GM18502 (cell line): ENCODE results near the gene SLC16A7.
"Not testable (repeated sequence)": the region's sequence is repeated elsewhere in the genome, so short reads cannot be mapped to it uniquely, and the experiment has no call there.

Experiments used
- ATAC-seq: cut with Tn5 transposase; IDR thresholded peaks from one replicate; pipeline ENCODE4 v1.9.1; 2021; ENCODE audit warnings: mild to moderate bottlenecking; ENCODE audit not compliant: unreplicated experiment, poor library complexity

Gene SLC16A7

DNA sequence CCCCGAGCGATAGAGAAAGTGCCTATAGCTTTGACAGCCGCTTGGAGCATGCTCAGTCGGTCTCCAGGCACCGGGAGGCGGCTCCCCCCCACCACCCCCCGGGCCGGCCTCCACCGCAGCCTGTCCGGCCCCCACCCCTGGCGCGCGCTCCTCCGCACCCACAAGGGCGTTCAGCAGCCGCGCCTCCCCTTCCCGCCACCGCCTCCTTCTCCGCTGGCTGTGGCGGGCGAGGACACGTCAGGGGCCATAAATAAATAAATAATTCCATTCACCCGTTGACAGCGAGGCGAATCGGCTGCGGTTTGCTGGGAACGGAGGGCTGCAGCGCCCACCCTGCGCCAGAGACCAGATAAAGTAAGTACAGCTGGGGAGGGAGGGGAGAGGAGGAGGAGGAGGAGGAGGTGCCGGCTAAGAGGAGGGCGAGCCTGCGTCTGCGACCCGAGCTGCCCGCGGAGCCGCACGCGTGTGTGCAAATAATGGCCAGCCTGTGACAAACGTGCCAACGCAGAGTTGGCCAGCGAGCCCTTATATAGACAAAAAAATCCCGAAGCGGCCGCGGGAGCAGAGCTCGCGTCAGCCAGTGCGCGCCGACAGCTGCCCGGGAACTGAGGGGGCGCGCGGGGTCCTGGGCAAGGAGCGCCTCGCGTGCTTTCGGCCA, at the start of gene SLC16A7:
TSS of gene SLC16A7 (plus strand) at position 147 of the 658 bp plus-strand sequence. CDS start 108,773 bp downstream, outside the sequence.
- ATAC-seq: peak; percentile 70

DNA sequence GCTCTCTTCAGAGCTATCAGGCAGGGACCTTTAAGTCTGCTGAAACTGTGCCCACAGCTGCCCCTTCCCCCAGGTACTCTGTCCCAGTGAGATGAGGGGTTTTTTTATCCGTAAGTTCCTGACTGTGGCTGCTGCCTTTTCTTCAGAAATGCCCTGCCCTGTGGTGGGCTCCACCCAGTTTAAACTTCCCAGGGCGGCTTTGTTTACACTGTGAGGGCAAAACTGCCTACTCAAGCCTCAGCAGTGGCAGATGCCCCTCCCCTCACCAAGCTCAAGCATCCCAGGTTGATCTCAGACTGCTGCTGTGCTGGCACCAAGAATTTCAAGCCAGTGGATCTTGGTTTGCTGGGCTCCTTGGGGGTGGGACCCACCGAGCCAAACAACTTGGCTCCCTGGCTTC, 46.9 kb upstream of the SLC16A7 start:
- ATAC-seq: no peak

- no peak for ATAC-seq
Observed at GRCh38 chr12:59559696-59560095, 36.1 kb upstream of the SLC16A7 start.

GRCh38 chr12:59570145-59570544, 25.7 kb upstream of the SLC16A7 start:
- ATAC-seq: no peak

DNA sequence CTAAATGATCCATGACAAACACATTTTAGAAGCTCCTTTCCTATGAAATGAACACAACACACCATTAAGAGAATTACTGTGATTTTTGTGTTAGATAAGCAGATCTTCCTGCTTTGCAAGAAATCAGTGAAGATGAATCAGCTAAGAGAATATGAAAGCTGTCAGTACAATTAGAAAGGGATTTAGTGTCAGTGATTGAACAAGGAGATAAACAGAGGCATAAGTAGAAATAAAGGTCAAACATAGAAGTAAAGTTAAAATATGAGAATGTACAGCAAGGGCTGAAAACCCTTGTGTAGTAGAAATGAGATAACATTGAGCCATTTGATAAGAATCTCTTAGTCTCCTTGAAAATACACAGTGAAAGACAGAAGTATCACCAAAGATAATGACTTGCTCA, 21.4 kb upstream of the SLC16A7 start:
- no peak for ATAC-seq

GRCh38 chr12:59575826-59576225, 20.0 kb upstream of the SLC16A7 start:
- ATAC-seq: no peak

GRCh38 chr12:59578254-59578653, 17.6 kb upstream of the SLC16A7 start:
- ATAC-seq: no peak

GRCh38 chr12:59579631-59580030, 16.2 kb upstream of the SLC16A7 start:
- no peak for ATAC-seq

DNA sequence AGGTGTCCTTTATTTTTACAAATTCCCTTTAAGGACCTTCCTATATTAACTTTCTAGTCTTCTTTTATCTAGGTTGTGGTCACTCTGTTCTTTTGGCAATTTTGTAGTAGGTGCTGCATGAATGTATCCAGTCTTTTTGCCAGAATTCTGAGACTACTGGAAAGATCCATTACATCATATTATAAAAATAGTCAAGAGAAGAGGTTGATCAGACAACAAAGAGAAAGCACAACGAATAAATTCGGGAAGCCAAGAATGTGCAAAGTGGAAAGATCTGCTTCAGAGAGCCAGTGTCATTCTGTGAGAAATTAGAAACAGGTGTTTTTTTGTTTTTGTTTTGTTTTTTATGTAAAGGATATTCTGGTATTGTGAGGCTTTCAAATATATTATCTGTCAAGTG, 15.8 kb upstream of the SLC16A7 start:
- no peak for ATAC-seq

DNA sequence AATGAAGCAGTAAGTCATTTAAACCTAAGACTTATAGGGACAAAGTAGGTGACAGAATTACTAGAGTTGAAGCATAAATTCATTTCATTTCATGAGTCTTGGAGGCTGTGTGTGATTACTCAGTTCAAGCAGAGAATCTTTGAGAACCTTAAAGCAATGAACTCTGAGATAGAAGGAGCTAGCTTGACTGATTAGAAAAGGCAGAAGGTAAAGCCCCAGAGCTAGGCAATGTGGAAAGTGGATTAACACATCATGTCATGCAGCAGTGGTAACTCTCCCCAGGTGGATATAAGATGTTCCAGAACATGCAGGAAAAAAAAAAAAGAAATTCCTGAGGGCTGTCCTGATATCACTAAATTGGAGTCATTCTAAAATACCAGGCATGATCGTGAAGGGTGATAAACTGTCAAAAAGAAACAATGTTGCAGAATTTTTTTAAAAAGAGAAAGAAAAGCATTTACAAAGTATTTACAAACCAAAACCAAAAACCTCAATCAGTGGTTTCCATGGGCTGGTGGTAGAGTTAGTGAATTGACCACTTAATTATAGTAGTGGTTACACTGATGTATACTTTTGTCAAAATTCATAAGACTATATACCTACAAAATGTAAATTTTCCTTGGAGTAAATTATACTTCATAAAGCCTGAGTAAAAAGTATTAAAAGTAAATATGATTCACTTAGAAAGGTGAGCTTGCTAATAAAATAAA, 12.7 kb upstream of the SLC16A7 start:
- no peak for ATAC-seq

- ATAC-seq: no peak
Observed at GRCh38 chr12:59587710-59588109, 8.1 kb upstream of the SLC16A7 start.

DNA sequence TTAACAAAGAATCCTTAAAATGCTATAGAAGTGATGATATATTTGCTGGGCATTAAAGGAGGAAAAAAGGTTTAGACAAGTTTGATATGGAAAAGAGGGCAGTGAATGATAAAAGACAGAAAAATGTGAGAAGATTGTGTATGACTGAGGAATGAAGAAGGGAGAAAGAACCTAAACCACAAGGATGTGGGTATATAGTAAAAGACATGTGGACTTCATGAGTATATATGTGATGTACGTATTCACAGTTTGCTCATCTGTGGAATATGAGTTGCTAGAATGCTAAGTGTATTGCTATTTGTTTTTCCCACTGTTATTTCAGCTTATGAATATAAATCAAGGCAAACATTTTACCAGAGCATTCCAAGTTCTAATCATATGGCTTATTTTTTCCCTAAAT, 2.1 kb upstream of the SLC16A7 start:
- no peak for ATAC-seq

DNA sequence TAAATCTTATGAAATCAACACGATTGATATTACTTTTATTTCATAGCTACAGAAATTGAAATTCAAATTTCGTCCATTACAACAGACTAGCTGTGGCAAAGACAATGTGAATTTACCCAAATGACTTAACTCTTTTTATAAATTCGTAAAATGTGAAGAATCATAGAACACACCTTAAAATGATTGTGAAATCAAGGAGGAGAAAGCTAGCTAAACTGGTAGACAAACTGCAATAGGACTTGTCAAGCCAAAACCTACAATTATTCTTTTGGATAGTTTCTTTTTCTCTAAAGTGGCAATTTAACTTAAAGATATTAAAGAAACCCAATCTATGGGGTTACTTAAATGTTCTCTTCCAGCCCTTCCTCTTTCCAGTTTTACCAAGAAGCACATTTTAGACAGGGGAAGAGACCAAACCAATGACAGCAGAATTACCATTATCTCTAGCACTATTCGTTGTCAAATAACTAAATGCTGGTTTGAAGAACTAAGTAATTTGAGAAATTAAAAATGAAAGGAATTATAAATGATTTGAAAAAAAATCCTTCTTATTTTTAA, 807 bp upstream of the SLC16A7 start:
- no peak for ATAC-seq

GRCh38 chr12:59595565-59595882, 305 bp upstream of the SLC16A7 start:
- no peak for ATAC-seq

DNA sequence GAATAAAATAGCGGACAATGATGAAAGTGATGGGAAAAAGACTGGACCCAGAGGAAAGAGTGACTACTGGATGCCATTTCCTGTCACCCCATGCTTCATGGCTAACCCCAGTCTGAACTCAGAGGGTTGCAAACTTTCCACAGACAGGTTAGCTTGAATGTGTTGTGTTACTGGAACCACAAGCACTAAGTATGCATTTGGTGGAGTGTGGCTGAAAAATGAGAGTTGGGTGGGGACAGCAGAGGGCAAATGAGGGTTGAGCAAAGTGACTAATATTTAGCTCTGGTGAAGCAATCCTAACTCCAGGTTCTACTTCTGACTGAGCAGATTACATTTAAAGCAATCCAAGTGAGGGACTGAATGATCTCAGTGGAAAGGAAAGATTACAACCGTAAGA, 1.6 kb downstream of the SLC16A7 start:
- ATAC-seq: peak; percentile 56

- no peak for ATAC-seq
Observed at GRCh38 chr12:59600171-59600570, 4.3 kb downstream of the SLC16A7 start.

DNA sequence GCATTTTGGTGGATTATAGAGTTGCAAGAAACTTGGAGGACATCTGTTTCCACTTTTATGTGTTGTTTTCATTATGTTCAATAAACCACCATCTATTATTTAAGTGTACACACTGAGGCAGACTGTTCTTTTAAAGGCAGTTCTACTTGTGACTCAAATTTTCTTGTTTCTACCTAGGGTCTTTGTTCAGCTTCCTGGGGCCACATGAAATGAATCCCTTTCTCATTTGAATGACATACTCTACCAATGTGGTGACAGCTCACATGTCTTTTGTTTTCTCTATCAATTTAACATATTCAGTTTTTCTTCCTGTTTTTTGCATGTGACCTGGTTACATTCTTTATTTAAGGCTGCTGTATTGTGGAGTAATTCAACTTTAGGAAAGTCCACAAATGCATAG, 7.9 kb downstream of the SLC16A7 start:
- ATAC-seq: no peak

- not testable (repeated sequence) for ATAC-seq
Observed at GRCh38 chr12:59612823-59613434, 17.1 kb downstream of the SLC16A7 start.

GRCh38 chr12:59615392-59616165, 19.8 kb downstream of the SLC16A7 start:
- no peak for ATAC-seq

DNA sequence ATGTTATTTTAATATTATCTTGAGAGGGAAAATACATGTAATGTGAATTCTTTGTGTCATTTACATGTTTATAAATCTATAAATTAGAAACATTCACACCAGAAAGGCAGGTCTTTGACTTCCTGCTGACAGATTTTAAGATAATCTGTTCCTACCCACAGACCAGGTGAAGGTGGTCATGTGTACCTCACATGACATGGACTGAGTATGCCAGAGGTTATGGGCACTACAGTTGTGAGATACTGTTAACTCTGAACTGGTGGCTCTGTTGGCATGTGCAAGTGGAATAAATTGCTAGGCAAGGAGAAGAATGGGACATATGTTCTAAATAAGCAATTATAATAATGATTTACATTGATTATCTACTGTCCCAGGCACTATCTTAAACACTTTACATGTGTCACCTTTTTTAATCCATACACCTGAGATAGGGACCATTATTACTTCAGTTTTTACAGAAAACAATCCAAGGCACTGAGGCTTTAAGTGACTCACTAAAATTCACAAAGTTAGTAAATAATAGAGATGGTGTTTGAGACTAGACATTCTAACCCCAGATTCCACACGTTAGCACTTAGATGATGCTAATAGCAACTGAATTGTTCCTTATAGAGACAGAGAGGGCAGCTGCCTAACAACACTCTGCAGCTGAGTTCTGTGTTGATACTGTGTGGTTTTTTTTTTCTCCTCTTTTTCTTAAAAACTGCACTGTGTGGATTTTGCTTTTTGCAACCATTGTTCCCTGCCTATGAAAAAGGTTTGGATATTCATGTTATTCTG, 23.8 kb downstream of the SLC16A7 start:
- peak; percentile 56 for ATAC-seq
